Prostate gland (tissue), 2 donors: ENCODE measurements around the gene P2RY2. TPM values are rescaled to one million over a fixed set of nuclear protein-coding genes. Genes with fewer than 3 reads are reported as not detected.

Source experiments
- DNase-seq: peaks from one replicate; pipeline ENCODE4 v3.0.0-alpha.2; 2019; ENCODE audit warnings: low spot score
- H3K27ac ChIP-seq, 2 donors: fragments of 200-600 bp; sonication (generic); 2 replicates each; pipeline ENCODE4 v1.5.1; 2017 to 2019
- H3K27me3 ChIP-seq: fragments of 200-600 bp; sonication (generic); replicated peaks from 2 replicates; pipeline ENCODE4 v1.5.1; 2019; ENCODE audit not compliant: insufficient read depth
- H3K36me3 ChIP-seq, 2 donors: fragments of 200-600 bp; sonication (generic); 1 replicate in 1 of 2; 2 replicates in 1 of 2; pipeline versions ENCODE4 v1.5.1 to v1.8.1; 2017 to 2019
- H3K4me1 ChIP-seq: fragments of 200-600 bp; sonication (generic); replicated peaks from 2 replicates; pipeline ENCODE4 v1.5.1; 2019
- H3K4me3 ChIP-seq, 2 donors: fragments of 200-600 bp; sonication (generic); 2 replicates each; pipeline ENCODE4 v1.5.1; 2017 to 2019
- H3K9me3 ChIP-seq: fragments of 200-600 bp; sonication (generic); 2 replicates; pipeline ENCODE4 v1.5.1; 2017
- POLR2A ChIP-seq: fragments of 450-650 bp; IDR thresholded peaks from one replicate; pipeline ENCODE4 v1.6.1; 2016; ENCODE audit warnings: antibody characterized with exemption, mild to moderate bottlenecking
- POLR2AphosphoS5 ChIP-seq: sonication (generic); formaldehyde crosslinking; IDR thresholded peaks from one replicate; pipeline ENCODE4 v1.6.1; 2017; ENCODE audit warnings: antibody characterized with exemption
- WGBS: methylation state at CpG from one replicate; pipeline ENCODE4 v1.1.5; 2018; 5-methylcytosine and 5-hydroxymethylcytosine counted together
- intact Hi-C: fragments of 100-400 bp; cut with DNase I; formaldehyde crosslinking; loops from one replicate; pipeline ENCODE4 v1.14.2; 2022
- total RNA-seq, 2 donors: library from RNA; depleted of rRNA; stranded (reverse); fragments of >200 nt; gene quantifications; one replicate each; pipeline ENCODE4 v1.1.0, GENCODE V29; 2016
- TF ChIP-seq, protein P1 (sequence below), 4 experiments: fragments of 200-600 bp in 2 of 4; fragments of 450-650 bp in 2 of 4; sonication (generic) in 2 of 4; IDR thresholded peaks; 1 replicate in 3 of 4; 2 replicates in 1 of 4; pipeline ENCODE4 v1.5.1; 2016 to 2019; ENCODE audit warnings: antibody characterized with exemption in 4 of 4, mild to moderate bottlenecking in 2 of 4, moderate library complexity in 2 of 4

P2RY2 gene
- total RNA-seq, 2 donors from 2014 or later = 2.7 to 3.5 TPM

DNA sequence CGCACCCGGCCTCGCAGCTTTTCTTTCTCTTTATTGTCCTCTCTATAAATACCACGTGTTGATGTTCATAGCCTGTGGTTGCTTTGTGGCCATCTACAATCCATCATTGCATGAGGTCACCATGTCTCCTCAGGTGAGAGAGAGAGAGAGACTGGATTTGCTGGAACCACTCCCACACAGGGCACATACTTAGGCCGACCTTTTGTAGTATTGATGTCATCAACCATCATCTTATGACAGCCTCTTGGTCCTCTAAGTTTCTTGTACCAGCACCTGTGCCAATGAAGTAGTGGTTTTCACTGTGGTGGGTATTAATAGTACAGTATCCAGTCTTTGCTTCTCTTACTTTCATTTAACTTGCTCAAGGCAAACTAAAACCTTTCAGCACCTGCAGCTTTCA lies 31.2 kb downstream of the P2RY2 start:
- 80% methylated on average over 5 of the region's 5 CpGs for WGBS
- no peak for DNase-seq
- intact Hi-C loops = no loop called here

DNA sequence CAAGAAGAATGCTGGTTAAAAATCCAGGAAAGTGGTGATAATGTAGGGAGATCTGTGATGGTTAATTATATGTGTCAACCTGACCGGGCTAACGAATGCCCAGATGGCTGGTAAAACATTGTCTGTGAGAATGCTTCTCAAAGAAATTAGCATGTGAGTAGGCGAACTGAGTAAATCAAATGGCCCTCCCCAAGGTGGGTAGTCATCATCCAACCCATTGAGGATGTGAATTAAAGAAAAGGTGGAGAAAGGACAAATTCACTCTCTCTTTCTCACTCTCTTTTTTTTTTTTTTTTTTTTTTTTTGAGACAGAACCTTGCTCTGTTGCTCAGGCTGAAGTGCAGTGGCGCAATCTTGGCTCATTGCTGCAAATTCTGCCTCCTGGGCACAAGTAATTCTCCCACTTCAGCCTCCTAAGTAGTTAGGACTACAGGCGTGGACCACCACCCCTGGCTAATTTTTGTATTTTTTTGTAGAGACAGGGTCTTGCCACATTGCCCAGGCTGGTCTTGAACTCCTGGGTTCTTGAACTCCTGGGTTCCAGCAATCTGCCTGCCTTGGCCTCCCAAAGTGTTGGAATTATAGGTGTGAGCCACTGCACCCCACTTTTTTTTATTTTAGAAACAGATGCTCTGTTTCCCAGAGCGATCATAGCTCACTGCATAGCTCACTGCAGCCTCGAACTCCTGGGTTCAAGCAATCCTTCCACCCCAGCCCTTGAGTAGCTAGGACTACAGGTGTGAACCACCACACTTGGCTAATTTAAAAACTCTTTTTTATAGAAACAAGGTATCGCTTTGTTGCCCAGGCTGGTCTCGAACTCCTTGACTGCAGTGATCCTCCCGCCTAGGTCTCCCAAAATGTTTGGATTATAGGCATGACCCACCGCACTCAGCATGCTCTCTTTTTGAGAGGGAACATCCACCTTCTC lies 32.0 kb downstream of the P2RY2 start:
- Histone ChIP-seq H3K36me3 (no peaks in the 10 kb centered on the region), H3K4me1 (no peaks in the 10 kb centered on the region), H3K27me3 (no peaks in the 10 kb centered on the region), H3K27ac (no peak overlapping the region), H3K4me3 (no peak overlapping the region), H3K9me3 (no peaks in the 10 kb centered on the region)
- no peak for DNase-seq
- intact Hi-C loops = no loop called here
- 94% methylated on average over 11 of the region's 11 CpGs for WGBS
- TF ChIP-seq, protein P1, sequence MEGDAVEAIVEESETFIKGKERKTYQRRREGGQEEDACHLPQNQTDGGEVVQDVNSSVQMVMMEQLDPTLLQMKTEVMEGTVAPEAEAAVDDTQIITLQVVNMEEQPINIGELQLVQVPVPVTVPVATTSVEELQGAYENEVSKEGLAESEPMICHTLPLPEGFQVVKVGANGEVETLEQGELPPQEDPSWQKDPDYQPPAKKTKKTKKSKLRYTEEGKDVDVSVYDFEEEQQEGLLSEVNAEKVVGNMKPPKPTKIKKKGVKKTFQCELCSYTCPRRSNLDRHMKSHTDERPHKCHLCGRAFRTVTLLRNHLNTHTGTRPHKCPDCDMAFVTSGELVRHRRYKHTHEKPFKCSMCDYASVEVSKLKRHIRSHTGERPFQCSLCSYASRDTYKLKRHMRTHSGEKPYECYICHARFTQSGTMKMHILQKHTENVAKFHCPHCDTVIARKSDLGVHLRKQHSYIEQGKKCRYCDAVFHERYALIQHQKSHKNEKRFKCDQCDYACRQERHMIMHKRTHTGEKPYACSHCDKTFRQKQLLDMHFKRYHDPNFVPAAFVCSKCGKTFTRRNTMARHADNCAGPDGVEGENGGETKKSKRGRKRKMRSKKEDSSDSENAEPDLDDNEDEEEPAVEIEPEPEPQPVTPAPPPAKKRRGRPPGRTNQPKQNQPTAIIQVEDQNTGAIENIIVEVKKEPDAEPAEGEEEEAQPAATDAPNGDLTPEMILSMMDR (IDR thresholded peaks at IDR 0.05) = no peak
- TF ChIP-seq POLR2A (no peak), POLR2AphosphoS5 (no peak)

More for the DNA sequence above, 31.2 kb downstream of the P2RY2 start:
- Histone ChIP-seq H3K9me3 (no peaks in the 10 kb centered on the region), H3K4me3 (no peak overlapping the region), H3K27me3 (no peaks in the 10 kb centered on the region), H3K4me1 (no peaks in the 10 kb centered on the region), H3K27ac (no peak overlapping the region), H3K36me3 (no peaks in the 10 kb centered on the region)
- TF ChIP-seq POLR2AphosphoS5 (no peak), POLR2A (no peak)
- TF ChIP-seq, protein P1 (IDR thresholded peaks at IDR 0.05) = no peak

DNA sequence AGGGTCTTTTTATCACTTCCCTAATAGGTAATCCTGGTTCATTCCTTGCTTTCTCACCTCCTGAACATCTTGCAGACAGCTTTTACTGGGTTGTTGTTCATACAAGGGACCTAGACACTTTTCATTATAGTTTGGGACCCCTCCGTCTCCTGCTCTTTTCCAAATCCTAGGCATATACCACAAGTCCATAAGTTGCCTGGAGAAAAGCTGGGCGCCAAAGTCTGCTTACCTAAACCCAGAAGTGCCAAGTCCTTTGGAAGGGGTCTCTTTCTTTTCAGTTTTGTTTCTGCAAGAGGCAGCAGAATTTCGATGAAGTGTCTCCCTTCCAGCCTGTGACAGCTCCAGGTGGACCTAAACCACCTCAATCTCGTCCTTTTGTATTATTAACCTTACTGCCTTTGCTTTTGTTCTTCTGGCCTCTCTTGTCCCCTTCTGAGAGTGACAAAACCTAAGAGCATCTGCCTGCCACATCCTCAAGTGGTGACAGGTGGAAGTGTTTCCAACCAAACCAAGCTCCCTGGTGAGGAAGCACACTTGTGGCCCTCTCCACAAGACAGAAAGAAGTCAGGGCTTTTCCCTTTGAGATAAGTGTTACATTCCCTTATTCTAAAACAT lies 34.6 kb downstream of the P2RY2 start:
- Histone ChIP-seq H3K4me3 (no peak overlapping the region), H3K36me3 (no peaks in the 10 kb centered on the region), H3K4me1 (no peaks in the 10 kb centered on the region), H3K27me3 (no peaks in the 10 kb centered on the region), H3K27ac (no peak overlapping the region), H3K9me3 (no peaks in the 10 kb centered on the region)
- no peak for DNase-seq
- 87% methylated on average over 4 of the region's 4 CpGs for WGBS
- TF ChIP-seq POLR2A (no peak), POLR2AphosphoS5 (no peak)
- TF ChIP-seq, protein P1 (IDR thresholded peaks at IDR 0.05) = no peak
- intact Hi-C loops = no loop called here

DNA sequence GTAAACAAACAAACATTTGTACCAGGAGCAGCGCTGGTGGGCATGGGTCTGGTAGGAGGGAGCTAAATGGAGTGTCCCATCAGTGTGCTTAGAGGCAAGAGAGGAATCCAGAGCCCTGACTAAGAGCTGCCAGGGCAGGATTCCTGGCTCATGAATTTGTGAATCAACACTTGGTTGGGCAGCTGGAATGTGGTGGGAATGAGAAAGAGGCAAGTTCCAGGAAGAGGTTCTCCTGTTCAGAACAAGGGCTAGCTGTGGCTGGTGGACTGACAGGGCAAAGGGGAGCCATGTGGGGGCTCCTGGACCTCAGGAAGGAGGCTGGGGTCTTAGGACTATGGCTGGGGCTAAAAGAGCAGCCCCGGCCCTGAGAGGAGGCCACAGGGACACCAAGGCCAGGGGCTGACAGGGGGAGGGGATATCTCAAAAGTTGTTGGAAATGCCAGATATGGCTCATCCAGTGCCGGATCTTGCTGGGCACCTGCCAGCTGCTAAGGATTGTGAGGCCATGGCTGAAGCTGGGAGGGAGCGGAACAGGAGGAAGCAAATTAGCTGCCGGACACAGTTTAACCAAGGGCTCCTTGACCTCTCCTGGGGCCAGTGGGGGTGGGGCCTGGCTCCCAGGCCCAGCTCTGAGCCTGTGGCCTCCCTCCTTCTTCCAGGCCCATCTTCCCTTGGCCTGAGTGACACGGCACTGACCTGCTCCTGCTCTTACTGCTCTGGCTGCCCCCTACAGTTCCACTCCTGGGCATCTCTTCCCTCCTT lies 39.4 kb downstream of the P2RY2 start:
- DNase-seq = no peak
- Histone ChIP-seq H3K27ac (no peak overlapping the region), H3K27me3 (no peaks in the 10 kb centered on the region), H3K36me3 (no peaks in the 10 kb centered on the region), H3K4me3 (no peak overlapping the region), H3K4me1 (no peaks in the 10 kb centered on the region), H3K9me3 (no peaks in the 10 kb centered on the region)
- intact Hi-C loops = no loop called here
- TF ChIP-seq POLR2AphosphoS5 = no peak
- TF ChIP-seq, protein P1 (IDR thresholded peaks at IDR 0.05) = no peak
- no peak for TF ChIP-seq POLR2A
- 69% methylated on average over 6 of the region's 6 CpGs for WGBS
